Measurements from ENCODE around the gene NXN. TPM values are rescaled to one million over a fixed set of nuclear protein-coding genes. Genes with fewer than 3 reads are reported as not detected.
A peak's percentile ranks its signal among the peaks of the same experiment; 100 is the strongest.
"Not testable (repeated sequence)": the region's sequence is repeated elsewhere in the genome, so short reads cannot be mapped to it uniquely, and the experiment has no call there.

Gene NXN
- total RNA-seq, 6 experiments from 2014 or later = 81.7 to 93.8 (median 92.2) TPM

DNA sequence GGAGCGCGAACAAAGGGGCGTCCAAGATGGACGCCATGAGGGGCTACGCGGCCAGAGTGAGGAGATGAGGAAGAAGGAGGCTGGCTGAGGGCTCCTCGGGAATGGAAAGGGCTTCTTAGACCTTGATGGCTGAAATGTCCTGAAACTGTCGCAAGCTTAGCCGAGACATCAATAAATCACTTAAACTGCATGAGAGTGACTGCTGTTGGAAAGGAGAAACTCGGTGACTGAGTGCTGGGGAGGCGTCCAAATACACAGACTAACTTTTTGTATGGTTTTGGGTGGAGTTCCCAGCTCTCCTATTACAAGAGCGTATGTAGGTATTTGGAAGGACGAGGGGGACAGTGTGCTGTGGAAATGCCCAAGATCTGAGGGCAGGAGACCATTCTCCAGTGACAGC is 226.2 kb downstream of the NXN start:
- Mint-ChIP-seq H3K9me3 (peaks cover 8% of the 10 kb centered on the region), H3K4me3 (peak overlapping the region; percentile 57), H3K27ac (peak overlapping the region; percentile 38; the same call in 1 of the 2 replicates), H3K4me1 (ENCODE audit: low read depth) (peaks cover 23% of the 10 kb centered on the region), H3K36me3 (ENCODE audit: low read depth) (peaks cover 32% of the 10 kb centered on the region), H3K27me3 (ENCODE audit: insufficient read depth) (peaks cover 8% of the 10 kb centered on the region)
- DNase-seq = no peak
- TF ChIP-seq, protein P1, sequence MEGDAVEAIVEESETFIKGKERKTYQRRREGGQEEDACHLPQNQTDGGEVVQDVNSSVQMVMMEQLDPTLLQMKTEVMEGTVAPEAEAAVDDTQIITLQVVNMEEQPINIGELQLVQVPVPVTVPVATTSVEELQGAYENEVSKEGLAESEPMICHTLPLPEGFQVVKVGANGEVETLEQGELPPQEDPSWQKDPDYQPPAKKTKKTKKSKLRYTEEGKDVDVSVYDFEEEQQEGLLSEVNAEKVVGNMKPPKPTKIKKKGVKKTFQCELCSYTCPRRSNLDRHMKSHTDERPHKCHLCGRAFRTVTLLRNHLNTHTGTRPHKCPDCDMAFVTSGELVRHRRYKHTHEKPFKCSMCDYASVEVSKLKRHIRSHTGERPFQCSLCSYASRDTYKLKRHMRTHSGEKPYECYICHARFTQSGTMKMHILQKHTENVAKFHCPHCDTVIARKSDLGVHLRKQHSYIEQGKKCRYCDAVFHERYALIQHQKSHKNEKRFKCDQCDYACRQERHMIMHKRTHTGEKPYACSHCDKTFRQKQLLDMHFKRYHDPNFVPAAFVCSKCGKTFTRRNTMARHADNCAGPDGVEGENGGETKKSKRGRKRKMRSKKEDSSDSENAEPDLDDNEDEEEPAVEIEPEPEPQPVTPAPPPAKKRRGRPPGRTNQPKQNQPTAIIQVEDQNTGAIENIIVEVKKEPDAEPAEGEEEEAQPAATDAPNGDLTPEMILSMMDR (IDR thresholded peaks at IDR 0.05) = no peak

DNA sequence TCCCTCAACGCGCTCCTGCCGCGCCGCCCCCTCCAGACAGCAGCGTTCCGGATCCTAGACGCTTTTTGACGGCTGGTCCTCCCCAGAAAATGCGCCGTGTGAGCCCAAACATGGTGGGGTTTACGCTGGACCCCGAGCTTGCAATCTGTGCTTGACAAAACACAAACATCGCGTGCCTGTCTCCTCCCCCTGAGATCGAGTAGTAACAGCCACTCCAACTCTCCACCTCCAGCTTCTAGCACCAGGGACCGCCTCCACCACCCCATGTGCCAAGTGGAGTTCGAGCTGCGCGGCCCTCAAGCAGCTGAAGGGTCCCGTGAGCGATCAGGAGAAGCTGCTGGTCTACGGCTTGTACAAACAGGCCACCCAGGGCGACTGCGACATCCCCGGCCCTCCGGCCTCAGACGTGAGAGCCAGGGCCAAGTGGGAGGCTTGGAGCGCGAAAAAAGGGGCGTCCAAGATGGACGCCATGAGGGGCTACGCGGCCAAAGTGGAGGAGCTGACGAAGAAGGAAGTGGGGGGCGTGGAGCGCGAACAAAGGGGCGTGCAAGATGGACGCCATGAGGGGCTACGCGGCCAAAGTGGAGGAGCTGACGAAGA is 226.9 kb downstream of the NXN start:
- TF ChIP-seq, protein P1 (IDR thresholded peaks at IDR 0.05) = no peak
- H3K27me3 Mint-ChIP-seq (ENCODE audit: insufficient read depth) = peaks cover 10% of the 10 kb centered on the region
- H3K9me3 Mint-ChIP-seq = peaks cover 14% of the 10 kb centered on the region
- peak overlapping the region; percentile 91 for H3K4me3 Mint-ChIP-seq
- no peak for DNase-seq
- peaks cover 23% of the 10 kb centered on the region for H3K4me1 Mint-ChIP-seq (ENCODE audit: low read depth)
- H3K27ac Mint-ChIP-seq = peak overlapping the region; percentile 86
- peaks cover 39% of the 10 kb centered on the region for H3K36me3 Mint-ChIP-seq (ENCODE audit: low read depth)

DNA sequence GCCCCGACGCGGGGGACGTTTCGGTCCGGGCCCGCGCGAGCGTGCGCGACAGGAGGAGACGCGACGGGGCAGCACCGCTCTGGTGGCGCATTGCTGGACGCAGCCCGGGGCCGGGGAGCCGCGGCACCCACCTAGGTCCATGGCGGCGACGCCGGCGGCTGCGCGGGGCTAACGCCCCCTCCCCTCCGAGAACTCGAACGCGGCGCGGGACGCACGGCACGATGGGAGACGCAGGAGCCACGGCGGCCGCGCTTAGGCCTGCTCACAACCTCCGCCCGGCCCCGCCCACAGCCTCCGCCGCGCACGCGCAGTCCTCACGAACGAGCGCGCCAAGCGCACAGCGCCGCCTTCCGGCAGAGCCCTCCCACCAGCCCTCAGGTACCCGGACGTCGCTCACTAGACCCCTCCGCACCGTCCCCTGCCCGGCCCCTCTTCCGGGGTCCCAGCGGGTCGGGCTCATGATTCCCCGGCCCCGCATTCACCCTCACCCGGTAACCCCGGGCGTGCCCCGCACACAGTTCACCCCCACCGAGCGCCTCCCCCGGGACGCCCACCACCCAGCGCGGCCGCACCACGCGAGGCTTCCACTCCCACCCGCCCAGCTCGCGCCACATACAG is 227.5 kb downstream of the NXN start, which contains the start of gene GEMIN4:
TSS of gene GEMIN4 (minus strand) at position 263 of the 618 bp plus-strand sequence. CDS start at position 141, 122 bp downstream.
- H3K27ac Mint-ChIP-seq = peak within 1 kb of the TSS; percentile 86
- peaks cover 9% of the 10 kb centered on the region for H3K27me3 Mint-ChIP-seq (ENCODE audit: insufficient read depth)
- peak; percentile 72 for DNase-seq
- H3K36me3 Mint-ChIP-seq (ENCODE audit: low read depth) = peaks cover 37% of the 10 kb centered on the region
- TF ChIP-seq, protein P1 (IDR thresholded peaks at IDR 0.05) = peak; percentile 98
- H3K4me3 Mint-ChIP-seq = peak within 1 kb of the TSS; percentile 91
- H3K9me3 Mint-ChIP-seq = peaks cover 14% of the 10 kb centered on the region
- peaks cover 23% of the 10 kb centered on the region for H3K4me1 Mint-ChIP-seq (ENCODE audit: low read depth)

DNA sequence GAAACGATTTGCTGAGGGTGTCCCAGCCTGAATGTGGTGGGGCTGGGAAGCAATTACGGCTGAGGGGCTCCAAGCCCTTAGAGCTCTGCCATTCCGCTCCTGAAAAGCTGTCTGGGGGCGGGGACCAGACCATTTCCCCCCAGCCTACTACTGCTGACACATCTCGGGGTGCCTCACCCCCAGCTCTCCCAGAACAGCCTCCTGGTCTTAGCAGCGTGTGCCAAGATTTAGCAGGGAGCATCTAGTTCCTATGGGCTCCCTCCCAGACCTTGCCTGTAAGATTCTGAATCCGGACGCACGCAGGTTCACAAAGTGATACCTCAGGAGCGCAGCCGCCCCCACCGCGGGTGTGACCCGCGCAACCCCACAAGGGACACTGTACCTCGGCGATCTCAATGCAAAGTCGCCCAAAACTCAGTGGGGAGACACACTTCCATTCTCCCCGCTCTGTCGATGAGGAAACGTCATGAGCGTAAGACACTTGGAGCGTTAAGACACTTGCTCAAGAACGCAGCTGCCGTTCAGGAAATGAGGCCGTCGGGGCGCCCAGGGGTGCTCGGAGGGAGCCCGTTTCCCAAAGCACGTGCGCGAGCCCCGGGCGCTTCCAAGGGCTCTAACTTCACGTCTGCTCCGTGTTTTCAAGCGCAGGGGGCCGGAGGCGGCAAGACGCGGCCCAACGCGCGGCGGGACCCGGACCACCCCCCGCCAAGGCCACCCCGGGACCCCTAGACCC is 228.1 kb downstream of the NXN start:
- TF ChIP-seq, protein P1 (IDR thresholded peaks at IDR 0.05) = no peak
- Mint-ChIP-seq H3K9me3 (peaks cover 14% of the 10 kb centered on the region), H3K27me3 (ENCODE audit: insufficient read depth) (peaks cover 8% of the 10 kb centered on the region), H3K4me3 (peak overlapping the region; percentile 91), H3K4me1 (ENCODE audit: low read depth) (peaks cover 23% of the 10 kb centered on the region), H3K36me3 (ENCODE audit: low read depth) (peaks cover 30% of the 10 kb centered on the region), H3K27ac (peak overlapping the region; percentile 80)
- peak; percentile 21 for DNase-seq

DNA sequence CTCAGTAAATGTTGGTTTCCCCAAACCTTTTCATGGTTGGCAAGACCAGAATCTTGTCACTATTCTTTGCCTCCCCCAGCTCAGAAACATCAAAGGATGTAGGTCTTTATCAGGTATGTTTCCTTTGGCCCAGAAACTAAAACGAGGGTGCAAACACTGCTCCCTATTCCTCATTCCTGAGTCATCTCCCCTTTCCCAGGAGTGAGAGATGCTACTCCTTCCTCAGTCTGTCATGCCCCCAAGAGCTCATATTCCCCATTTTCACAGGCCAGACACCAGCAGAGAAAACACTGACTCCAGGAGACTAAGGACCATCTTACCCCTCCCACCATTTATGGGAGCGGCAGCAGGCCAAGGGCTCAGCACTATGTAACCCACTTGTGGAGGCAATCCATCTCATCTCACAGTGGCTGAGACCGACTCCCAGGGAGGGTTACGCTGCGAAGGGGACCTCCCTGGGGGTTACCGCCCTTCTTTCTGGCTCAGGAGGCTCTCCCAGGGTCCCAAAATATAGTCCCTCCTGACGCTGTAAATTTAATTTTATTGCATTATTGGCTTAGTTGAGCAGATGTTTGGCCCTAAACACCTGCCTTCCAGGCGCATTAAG is 229.0 kb downstream of the NXN start:
- TF ChIP-seq, protein P1 (IDR thresholded peaks at IDR 0.05) = no peak
- peak overlapping the region; percentile 91 for H3K4me3 Mint-ChIP-seq
- peak overlapping the region; percentile 57 for H3K27ac Mint-ChIP-seq
- peaks cover 8% of the 10 kb centered on the region for H3K27me3 Mint-ChIP-seq (ENCODE audit: insufficient read depth)
- no peak for DNase-seq
- peaks cover 23% of the 10 kb centered on the region for H3K4me1 Mint-ChIP-seq (ENCODE audit: low read depth)
- H3K9me3 Mint-ChIP-seq = peaks cover 14% of the 10 kb centered on the region
- peaks cover 24% of the 10 kb centered on the region for H3K36me3 Mint-ChIP-seq (ENCODE audit: low read depth)

DNA sequence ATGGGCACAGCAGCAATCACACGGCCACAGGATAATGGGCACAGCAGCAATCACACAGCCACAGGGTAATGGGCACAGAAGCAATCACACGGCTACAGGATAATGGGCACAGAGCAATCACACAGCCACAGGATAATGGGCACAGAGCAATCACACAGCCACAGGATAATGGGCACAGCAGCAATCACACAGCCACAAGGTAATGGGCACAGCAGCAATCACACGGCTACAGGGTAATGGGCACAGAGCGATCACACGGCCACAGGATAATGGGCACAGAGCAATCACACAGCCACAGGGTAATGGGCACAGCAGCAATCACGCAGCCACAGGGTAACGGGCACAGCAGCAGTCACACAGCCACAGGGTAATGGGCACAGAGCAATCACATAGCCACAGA is 230.2 kb downstream of the NXN start:
- H3K4me1 Mint-ChIP-seq (ENCODE audit: low read depth) = peaks cover 23% of the 10 kb centered on the region

More for the DNA sequence above, 230.2 kb downstream of the NXN start:
- Mint-ChIP-seq H3K36me3 (ENCODE audit: low read depth) (peaks cover 27% of the 10 kb centered on the region), H3K9me3 (peaks cover 14% of the 10 kb centered on the region)
- H3K27me3 Mint-ChIP-seq (ENCODE audit: insufficient read depth); H3K27ac Mint-ChIP-seq; DNase-seq; H3K4me3 Mint-ChIP-seq: not testable (repeated sequence)
